Measurements from ENCODE around the gene SLC18A3.

Gene SLC18A3

GRCh38 chr10:49595713-49596492, 14.2 kb upstream of the SLC18A3 start:
- H3K27ac ChIP-seq = no peak overlapping the region
- TF ChIP-seq CTCF (IDR thresholded peaks at IDR 0.05) (no peak), ZFX (IDR thresholded peaks at IDR 0.05; ENCODE audit: borderline replicate concordance) (no peak)

GRCh38 chr10:49596493-49596809, 13.7 kb upstream of the SLC18A3 start:
- no peak overlapping the region for H3K27ac ChIP-seq
- TF ChIP-seq CTCF (IDR thresholded peaks at IDR 0.05) (no peak), ZFX (IDR thresholded peaks at IDR 0.05; ENCODE audit: borderline replicate concordance) (no peak)

- H3K27ac ChIP-seq = no peak overlapping the region
- TF ChIP-seq ZFX (IDR thresholded peaks at IDR 0.05; ENCODE audit: borderline replicate concordance) = no peak
- no peak for TF ChIP-seq CTCF (IDR thresholded peaks at IDR 0.05)
Measured at GRCh38 chr10:49596836-49597235, 13.3 kb upstream of the SLC18A3 start.

GRCh38 chr10:49597426-49598163, 12.5 kb upstream of the SLC18A3 start:
- no peak overlapping the region for H3K27ac ChIP-seq
- TF ChIP-seq ZFX (IDR thresholded peaks at IDR 0.05; ENCODE audit: borderline replicate concordance) (no peak), CTCF (IDR thresholded peaks at IDR 0.05) (no peak)

- no peak for TF ChIP-seq ZFX (IDR thresholded peaks at IDR 0.05; ENCODE audit: borderline replicate concordance)
- no peak for TF ChIP-seq CTCF (IDR thresholded peaks at IDR 0.05)
- H3K27ac ChIP-seq = no peak overlapping the region
Measured at GRCh38 chr10:49598164-49598856, 11.8 kb upstream of the SLC18A3 start.

- TF ChIP-seq ZFX (IDR thresholded peaks at IDR 0.05; ENCODE audit: borderline replicate concordance) (no peak), CTCF (IDR thresholded peaks at IDR 0.05) (no peak)
- H3K27ac ChIP-seq = no peak overlapping the region
Measured at GRCh38 chr10:49598986-49599385, 11.1 kb upstream of the SLC18A3 start.
